ENCODE results near the gene BABAM2. TPM values are rescaled to one million over a fixed set of nuclear protein-coding genes. Genes with fewer than 3 reads are reported as not detected.

BABAM2 gene
- total RNA-seq, 1 experiment from 2014 or later = 57.6 TPM

- POLR2A ChIA-PET = interaction anchor here (1.3 to 3.3 kb wide), 3 partner anchors 11 to 37 kb away, joined by 3 to 51 read pairs (median 23); no protein-coding TSS in a partner anchor
- CTCF ChIA-PET = interaction anchor here (0.6 kb wide), 1 partner anchor 266 kb away, joined by 4 read pairs; no protein-coding TSS in a partner anchor
- intact Hi-C loops (cut with micrococcal nuclease) = no loop called here
- peaks cover 7% of the 10 kb centered on the region for H3K9me3 Mint-ChIP-seq (ENCODE audit: unreplicated experiment)
- H3K4me1 Mint-ChIP-seq (ENCODE audit: insufficient read depth, unreplicated experiment) = peaks cover 16% of the 10 kb centered on the region
- H3K4me3 Mint-ChIP-seq (ENCODE audit: unreplicated experiment) = no peak overlapping the region
- TF ChIP-seq CTCF (IDR thresholded peaks at IDR 0.05; ENCODE audit: unreplicated experiment) = no peak
- H3K36me3 Mint-ChIP-seq (ENCODE audit: insufficient read depth, unreplicated experiment) = peaks cover 7% of the 10 kb centered on the region
- DNase-seq (ENCODE audit: unreplicated experiment) = no peak
- H3K27ac Mint-ChIP-seq (ENCODE audit: low read depth, unreplicated experiment) = no peak overlapping the region
- H3K27me3 Mint-ChIP-seq (ENCODE audit: insufficient read depth, unreplicated experiment) = no peaks in the 10 kb centered on the region
- no TSS peak for BruUV-seq (replicated peaks)
Measured at GRCh38 chr2:28187186-28187585, 296.7 kb downstream of the BABAM2 start.

GRCh38 chr2:28188436-28188835 is 297.9 kb downstream of the BABAM2 start:
- intact Hi-C loops (cut with micrococcal nuclease) = no loop called here
- H3K27me3 Mint-ChIP-seq (ENCODE audit: insufficient read depth, unreplicated experiment) = no peaks in the 10 kb centered on the region
- H3K27ac Mint-ChIP-seq (ENCODE audit: low read depth, unreplicated experiment) = no peak overlapping the region
- H3K4me3 Mint-ChIP-seq (ENCODE audit: unreplicated experiment) = no peak overlapping the region
- DNase-seq (ENCODE audit: unreplicated experiment) = no peak
- TF ChIP-seq CTCF (IDR thresholded peaks at IDR 0.05; ENCODE audit: unreplicated experiment) = no peak
- BruUV-seq (replicated peaks) = no TSS peak
- ChIA-PET POLR2A (interaction anchor here (0.6 to 1.7 kb wide), 5 partner anchors 10 to 379 kb away, joined by 3 to 6 read pairs (median 3); no protein-coding TSS in a partner anchor), CTCF (interaction anchor here (1.0 kb wide), 1 partner anchor 9 kb away, joined by 4 read pairs; no protein-coding TSS in a partner anchor)
- peaks cover 17% of the 10 kb centered on the region for H3K4me1 Mint-ChIP-seq (ENCODE audit: insufficient read depth, unreplicated experiment)
- H3K9me3 Mint-ChIP-seq (ENCODE audit: unreplicated experiment) = peaks cover 7% of the 10 kb centered on the region
- H3K36me3 Mint-ChIP-seq (ENCODE audit: insufficient read depth, unreplicated experiment) = peaks cover 7% of the 10 kb centered on the region

DNA sequence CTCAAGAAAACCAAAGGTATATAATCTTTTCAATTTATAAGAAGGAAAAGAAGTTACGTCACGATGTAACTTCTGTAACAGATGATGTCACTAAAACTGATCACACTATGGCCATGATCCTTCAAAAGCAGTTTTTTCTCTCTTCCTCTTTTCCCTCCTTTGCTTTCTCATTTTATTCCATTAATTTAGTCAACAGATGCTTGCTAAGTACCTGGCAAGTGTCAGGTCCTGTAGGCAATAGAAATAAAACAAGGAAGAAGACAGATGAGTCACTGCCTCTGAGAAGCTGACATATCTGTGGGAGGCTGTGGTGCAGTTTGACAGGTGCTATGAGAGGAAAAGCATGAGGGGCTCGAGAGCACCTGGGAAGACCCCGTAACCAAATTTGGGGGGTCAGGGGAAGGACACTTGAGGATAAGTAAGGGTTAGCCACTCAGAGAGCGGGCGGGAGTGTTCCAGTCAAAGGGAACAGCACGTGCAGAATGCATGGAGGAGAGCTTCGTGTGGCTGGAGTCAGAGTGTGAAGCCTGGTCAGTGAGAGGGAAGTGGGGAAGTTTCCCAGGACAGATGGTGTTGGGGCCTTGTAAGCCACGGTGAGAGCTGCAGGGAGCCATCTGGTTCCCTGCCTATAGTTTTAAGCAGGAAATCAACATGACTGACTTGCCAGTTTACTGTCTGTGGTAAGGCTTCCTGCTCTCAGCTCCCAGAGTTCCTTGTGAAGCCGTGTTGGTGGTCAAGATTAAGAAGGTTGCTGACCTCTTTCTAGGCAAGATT is 303.3 kb downstream of the BABAM2 start:
- no TSS peak for BruUV-seq (replicated peaks)
- POLR2A ChIA-PET = interaction anchor here (1.0 to 4.6 kb wide), 4 partner anchors 8 to 198 kb away, joined by 3 to 24 read pairs (median 6); no protein-coding TSS in a partner anchor

More for the DNA sequence above, 303.3 kb downstream of the BABAM2 start:
- DNase-seq (ENCODE audit: unreplicated experiment) = no peak
- Mint-ChIP-seq H3K27ac (ENCODE audit: low read depth, unreplicated experiment) (peak overlapping the region; percentile 6), H3K36me3 (ENCODE audit: insufficient read depth, unreplicated experiment) (peaks cover 21% of the 10 kb centered on the region), H3K4me1 (ENCODE audit: insufficient read depth, unreplicated experiment) (peaks cover 7% of the 10 kb centered on the region), H3K4me3 (ENCODE audit: unreplicated experiment) (no peak overlapping the region), H3K9me3 (ENCODE audit: unreplicated experiment) (no peaks in the 10 kb centered on the region), H3K27me3 (ENCODE audit: insufficient read depth, unreplicated experiment) (no peaks in the 10 kb centered on the region)
- CTCF ChIA-PET = interaction anchor here (0.6 kb wide), 1 partner anchor 421 kb away, joined by 3 read pairs; no protein-coding TSS in a partner anchor
- TF ChIP-seq CTCF (IDR thresholded peaks at IDR 0.05; ENCODE audit: unreplicated experiment) = no peak
- intact Hi-C loops (cut with micrococcal nuclease) = no loop called here

Data from MCF 10A (cell line).